Subcutaneous adipose tissue (tissue), 4 donors: Measurements from ENCODE around the gene KSR2. TPM values are rescaled to one million over a fixed set of nuclear protein-coding genes. Genes with fewer than 3 reads are reported as not detected.

Experiments used
- total RNA-seq, 4 donors: library from RNA; depleted of rRNA; stranded (reverse); fragments of >200 nt; gene quantifications; one replicate each; pipeline ENCODE4 v1.1.0, GENCODE V29; 2016
- TF ChIP-seq, protein P1 (sequence below): fragments of 450-650 bp; IDR thresholded peaks from one replicate; pipeline ENCODE4 v1.5.1; 2016; ENCODE audit warnings: low read depth, mild to moderate bottlenecking, control low read depth, antibody characterized with exemption, moderate library complexity

KSR2 gene
- total RNA-seq, 4 donors from 2014 or later, result under 0.01 TPM; not detected in 1

DNA sequence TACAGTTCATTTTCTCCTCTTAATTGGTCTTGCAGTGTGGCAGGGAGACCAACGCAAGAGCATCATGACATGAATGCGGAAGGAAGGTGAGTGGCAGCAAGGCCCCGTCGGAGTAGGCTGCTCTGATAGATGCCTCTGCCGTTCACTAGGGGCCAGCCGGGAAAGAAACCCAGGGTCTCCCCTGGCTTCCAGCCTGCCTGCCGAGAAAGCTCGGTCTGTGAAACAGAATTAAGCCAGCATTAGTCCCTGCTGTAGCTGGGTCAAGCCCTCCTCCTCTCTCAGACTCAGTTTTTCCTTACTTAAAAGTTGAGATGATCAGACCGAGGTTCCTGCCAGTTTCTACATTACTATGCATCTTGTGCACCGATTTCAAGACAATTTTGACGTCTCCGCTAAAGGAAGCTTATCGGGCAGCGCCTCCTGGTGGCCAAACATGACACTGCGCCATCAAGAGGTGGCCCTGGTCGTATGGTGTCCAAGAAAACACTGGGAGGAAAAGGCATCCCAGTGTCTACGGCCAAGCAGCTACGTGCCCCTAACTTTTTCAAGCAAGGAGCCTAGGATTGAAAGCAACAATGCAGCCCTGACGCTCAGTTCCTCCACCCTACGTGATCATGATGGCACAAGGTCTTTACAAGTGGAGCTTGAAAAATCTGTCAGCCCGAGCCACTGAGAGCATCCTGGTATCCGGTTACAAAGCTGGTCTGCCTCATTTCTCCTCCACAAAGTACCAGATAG lies 131.6 kb downstream of the KSR2 start:
- TF ChIP-seq, protein P1, sequence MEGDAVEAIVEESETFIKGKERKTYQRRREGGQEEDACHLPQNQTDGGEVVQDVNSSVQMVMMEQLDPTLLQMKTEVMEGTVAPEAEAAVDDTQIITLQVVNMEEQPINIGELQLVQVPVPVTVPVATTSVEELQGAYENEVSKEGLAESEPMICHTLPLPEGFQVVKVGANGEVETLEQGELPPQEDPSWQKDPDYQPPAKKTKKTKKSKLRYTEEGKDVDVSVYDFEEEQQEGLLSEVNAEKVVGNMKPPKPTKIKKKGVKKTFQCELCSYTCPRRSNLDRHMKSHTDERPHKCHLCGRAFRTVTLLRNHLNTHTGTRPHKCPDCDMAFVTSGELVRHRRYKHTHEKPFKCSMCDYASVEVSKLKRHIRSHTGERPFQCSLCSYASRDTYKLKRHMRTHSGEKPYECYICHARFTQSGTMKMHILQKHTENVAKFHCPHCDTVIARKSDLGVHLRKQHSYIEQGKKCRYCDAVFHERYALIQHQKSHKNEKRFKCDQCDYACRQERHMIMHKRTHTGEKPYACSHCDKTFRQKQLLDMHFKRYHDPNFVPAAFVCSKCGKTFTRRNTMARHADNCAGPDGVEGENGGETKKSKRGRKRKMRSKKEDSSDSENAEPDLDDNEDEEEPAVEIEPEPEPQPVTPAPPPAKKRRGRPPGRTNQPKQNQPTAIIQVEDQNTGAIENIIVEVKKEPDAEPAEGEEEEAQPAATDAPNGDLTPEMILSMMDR, result no peak

DNA sequence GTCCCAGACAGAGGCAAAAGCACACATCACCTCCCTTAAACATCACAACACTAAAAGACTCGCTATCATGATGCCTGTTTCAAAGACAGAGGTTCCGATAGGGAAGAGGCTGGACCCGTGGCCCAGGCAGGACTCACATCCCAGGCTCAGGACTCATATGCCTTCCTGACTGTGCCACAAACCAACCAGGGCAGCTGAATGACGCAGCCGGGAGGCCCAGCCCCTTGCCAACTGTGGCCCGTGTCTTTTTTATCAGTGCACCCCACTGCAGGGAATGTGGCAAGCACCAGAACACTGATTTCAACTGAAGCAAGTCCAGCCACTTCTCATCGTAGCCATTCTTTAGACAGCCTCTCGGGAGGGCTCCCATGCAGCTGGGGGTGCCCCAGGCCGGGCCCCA lies 132.3 kb downstream of the KSR2 start:
- TF ChIP-seq, protein P1, result no peak

DNA sequence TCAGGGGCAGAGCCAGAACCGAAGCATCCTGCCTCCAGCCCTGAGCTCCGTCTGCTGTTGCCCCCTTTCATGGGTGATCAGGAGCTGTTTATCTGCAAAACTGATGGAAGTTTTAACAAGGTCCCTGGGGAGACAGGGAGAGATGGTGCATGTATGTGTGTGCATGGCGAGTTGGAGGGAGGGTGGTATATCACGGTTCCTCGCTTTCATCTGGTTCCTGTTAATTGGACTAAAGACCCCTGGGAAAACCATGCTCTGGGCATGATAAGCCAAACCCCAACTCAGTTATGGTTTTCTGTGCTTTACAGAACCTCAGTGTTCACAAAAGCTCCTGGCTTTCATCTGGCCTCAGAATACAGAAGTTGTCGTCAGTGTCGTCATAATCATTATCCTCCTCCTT lies 133.6 kb downstream of the KSR2 start:
- TF ChIP-seq, protein P1, result no peak

DNA sequence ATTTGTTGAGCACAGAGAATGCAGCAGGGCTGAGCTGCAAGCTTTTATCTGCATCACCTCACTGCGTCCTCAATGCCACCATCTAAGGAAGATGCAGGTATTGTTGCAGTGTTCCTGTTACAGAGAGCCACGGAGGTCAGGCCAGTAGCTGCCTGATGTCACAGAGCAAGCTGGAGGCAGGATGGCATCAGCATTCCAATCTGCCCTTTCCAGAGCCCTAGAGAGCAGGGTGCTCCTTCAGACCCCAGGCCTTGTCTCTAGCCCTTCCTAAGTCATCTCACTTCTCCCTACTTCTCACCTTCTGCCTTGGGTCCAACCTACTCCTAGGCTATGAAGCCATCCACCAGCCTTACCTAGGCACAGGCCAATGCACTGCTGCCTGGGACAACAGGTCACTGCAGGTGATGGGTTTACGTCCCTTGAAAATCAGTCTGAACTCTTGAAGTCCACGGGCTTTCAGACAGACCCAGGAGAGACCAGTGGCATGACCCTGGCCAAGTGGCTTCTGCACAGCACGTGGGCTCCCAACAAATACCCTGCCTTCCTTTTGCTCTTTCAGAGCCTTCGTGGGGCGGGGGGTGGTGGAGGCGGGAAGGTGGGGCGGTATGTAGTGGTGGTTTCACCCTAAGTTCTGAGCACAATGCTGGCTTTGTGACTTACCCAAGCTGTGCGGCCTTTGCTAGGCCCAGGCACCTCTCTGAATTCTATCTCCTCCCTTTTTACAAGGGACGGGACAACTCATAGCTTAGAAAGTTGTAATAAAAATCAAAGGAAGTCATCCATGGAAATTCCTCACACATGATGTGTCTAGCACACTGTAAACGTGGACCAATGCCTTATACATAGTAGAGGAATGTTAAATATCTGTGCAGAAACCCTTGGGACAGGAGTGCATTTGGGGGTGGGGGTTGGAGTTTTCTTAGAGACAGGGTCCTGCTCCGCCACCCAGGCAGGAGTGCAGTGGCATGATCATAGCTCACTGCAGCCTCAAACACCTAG lies 136.0 kb downstream of the KSR2 start:
- TF ChIP-seq, protein P1, result no peak

DNA sequence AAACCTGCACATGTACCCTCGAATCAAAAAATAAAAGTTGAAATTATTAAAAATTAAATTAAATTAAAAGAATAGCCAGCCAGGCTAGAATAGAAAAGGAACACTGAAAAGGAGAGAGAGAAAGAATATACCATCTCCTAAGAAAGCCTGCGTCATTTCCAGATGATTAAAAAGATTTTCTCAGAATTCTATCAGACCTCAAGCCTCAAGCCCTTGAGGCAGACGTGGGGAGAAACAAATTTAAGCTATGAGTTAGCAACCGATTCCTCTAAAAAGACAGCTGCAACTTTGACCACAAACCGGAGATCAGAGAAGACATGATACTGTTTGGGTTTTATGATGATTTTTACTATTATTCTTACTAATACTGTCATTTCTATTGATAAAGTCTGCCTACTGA lies 138.3 kb downstream of the KSR2 start:
- TF ChIP-seq, protein P1, result no peak

DNA sequence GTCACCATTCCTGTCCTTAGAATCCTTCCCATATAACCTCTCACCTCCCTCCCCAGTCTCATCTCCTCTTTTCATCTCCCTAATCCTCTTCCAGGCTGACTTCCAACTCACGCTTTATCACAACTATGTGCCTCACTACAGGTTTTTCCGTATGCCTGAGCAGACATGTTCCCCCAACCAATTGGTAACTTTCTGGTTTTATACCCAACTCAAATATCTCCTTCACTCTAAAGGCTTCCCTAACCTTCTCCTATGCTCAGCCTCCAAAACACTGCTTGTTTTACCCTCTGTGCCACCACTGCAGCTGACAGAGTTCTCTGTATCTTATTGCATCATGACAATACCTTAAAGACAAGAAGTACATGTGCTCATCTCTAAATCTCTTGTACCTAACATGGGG lies 139.7 kb downstream of the KSR2 start:
- TF ChIP-seq, protein P1, result no peak

DNA sequence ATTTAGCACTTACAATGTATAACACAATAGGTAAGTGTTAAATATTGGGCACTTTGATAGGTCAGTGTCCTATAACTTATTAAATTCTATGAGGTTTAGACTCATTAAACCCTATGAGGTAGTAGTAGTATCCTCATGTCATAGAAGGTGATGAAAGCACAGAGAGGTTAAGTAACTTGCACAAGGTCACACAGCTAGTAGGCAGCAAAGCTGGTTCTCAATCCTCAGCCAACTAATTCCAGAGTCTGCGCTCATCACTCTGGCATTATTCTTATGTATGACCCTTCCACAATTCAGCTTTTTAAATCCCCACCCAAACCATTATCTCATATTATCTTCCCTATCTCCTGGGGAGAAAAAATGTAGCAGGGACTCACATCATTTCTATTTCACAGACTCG lies 141.1 kb downstream of the KSR2 start:
- TF ChIP-seq, protein P1, result no peak
